Panc1 (cell line): ENCODE measurements around the gene CASP3. TPM values are rescaled to one million over a fixed set of nuclear protein-coding genes. Genes with fewer than 3 reads are reported as not detected.

Source experiments
- ATAC-seq: fragments of 200-7000 bp; cut with Tn5 transposase; 2 replicates; pipeline ENCODE4 v1.9.1; 2020; ENCODE audit warnings: mild to moderate bottlenecking, moderate library complexity
- BruUV-seq: library from RNA; stranded (reverse); fragments of 400-500 nt; replicated peaks from 2 replicates; lab custom pipeline; 2021; lab: Mats Ljungman, UMichigan
- CTCF ChIA-PET: fragments of 300-600 bp; sonication (Branson Sonifier 250); formaldehyde crosslinking; loops from one replicate; lab custom pipeline; 2022; ENCODE audit warnings: antibody characterized with exemption; lab: Charles Lee
- POLR2A ChIA-PET: fragments of 300-600 bp; sonication (Branson Sonifier 250); formaldehyde crosslinking; loops from one replicate; lab custom pipeline; 2022; ENCODE audit warnings: antibody characterized with exemption; lab: Charles Lee
- DNase-seq: peaks from one replicate; pipeline ENCODE4 v3.0.0-alpha.2; 2010; ENCODE audit warnings: low read depth, low spot score
- H3K27ac ChIP-seq: 2 replicates; pipeline ENCODE4 v1.5.1; 2011; ENCODE audit warnings: mild to moderate bottlenecking, low read length, inconsistent platforms
- H3K27me3 ChIP-seq: fragments of 200-500 bp; sonication (Bioruptor generic); 2 replicates; pipeline ENCODE4 v1.6.0; 2014; ENCODE audit warnings: low read length, inconsistent platforms; ENCODE audit not compliant: control insufficient read depth, insufficient read depth
- H3K36me3 ChIP-seq: fragments of 200-500 bp; sonication (Bioruptor generic); 2 replicates; pipeline ENCODE4 v1.5.1; 2014; ENCODE audit warnings: inconsistent platforms, mild to moderate bottlenecking, low read length, moderate library complexity; ENCODE audit not compliant: control insufficient read depth, insufficient read depth
- H3K4me1 ChIP-seq: 2 replicates; pipeline ENCODE4 v1.5.1; 2011; ENCODE audit warnings: inconsistent platforms, mild to moderate bottlenecking, low read length, moderate library complexity; ENCODE audit not compliant: control insufficient read depth, insufficient read depth
- H3K4me3 ChIP-seq, 2 experiments: 2 replicates each; pipeline ENCODE4 v1.5.1; 2011 to 2012; ENCODE audit warnings: low read depth in 2 of 2, low read length in 2 of 2, mild to moderate bottlenecking in 2 of 2, inconsistent platforms in 1 of 2, moderate library complexity in 1 of 2
- H3K9me3 ChIP-seq: fragments of 200-500 bp; sonication (Bioruptor generic); 2 replicates; pipeline ENCODE4 v1.5.1; 2014; ENCODE audit warnings: low read depth, mild to moderate bottlenecking, inconsistent platforms, low read length, moderate library complexity; ENCODE audit not compliant: control insufficient read depth, insufficient read depth
- CTCF ChIP-seq: fragments of 450-650 bp; IDR thresholded peaks from 2 replicates; pipeline ENCODE4 v1.5.1; 2017; ENCODE audit warnings: mild to moderate bottlenecking
- POLR2AphosphoS5 ChIP-seq: IDR thresholded peaks from 2 replicates; pipeline ENCODE4 v1.6.1; 2012; ENCODE audit warnings: mild to moderate bottlenecking, low read depth, low read length, moderate library complexity
- SIN3A ChIP-seq: IDR thresholded peaks from 2 replicates; pipeline ENCODE4 v1.6.1; 2012; ENCODE audit warnings: low read depth, mild to moderate bottlenecking, low read length, moderate library complexity, borderline replicate concordance; ENCODE audit not compliant: insufficient read depth
- TCF7L2 ChIP-seq: IDR thresholded peaks from 2 replicates; pipeline ENCODE4 v1.6.1; 2011; ENCODE audit warnings: mild to moderate bottlenecking, low read depth, low read length, inconsistent platforms
- in situ Hi-C: cut with HindIII; loops from 2 replicates; pipeline ENCODE4 v1.10.0; 2016; ENCODE audit warnings: low sequenced_read_pairs, low pct_unique_long_range_greater_than_20kb
- intact Hi-C: fragments of 100-400 bp; cut with micrococcal nuclease; formaldehyde crosslinking; loops from one replicate; pipeline ENCODE4 v1.10.0; 2022; ENCODE audit not compliant: unreplicated experiment
- total RNA-seq: library from RNA; stranded (reverse); gene quantifications from one replicate; pipeline ENCODE4 v1.2.1, GENCODE V29; 2021; ENCODE audit not compliant: unreplicated experiment

Gene CASP3
- total RNA-seq, 1 experiment from 2014 or later: 24.3 TPM

GRCh38 chr4:184587221-184587620 lies 62.0 kb downstream of the CASP3 start:
- intact Hi-C loops (no loop called here), in situ Hi-C loops (no loop called here)
- Histone ChIP-seq H3K9me3 (no peaks in the 10 kb centered on the region), H3K4me3 (no peak overlapping the region), H3K27ac (no peak overlapping the region), H3K27me3 (no peaks in the 10 kb centered on the region), H3K4me1 (no peaks in the 10 kb centered on the region), H3K36me3 (no peaks in the 10 kb centered on the region)
- no TSS peak for BruUV-seq
- ChIA-PET CTCF (no interaction called here), POLR2A (interaction anchor here (0.6 kb wide), 1 partner anchor 10 kb away, joined by 5 read pairs; no protein-coding TSS in a partner anchor)
- DNase-seq (no peak), ATAC-seq (no peak)
- no peak for TF ChIP-seq CTCF

- Histone ChIP-seq H3K4me1 (no peaks in the 10 kb centered on the region), H3K4me3 (no peak overlapping the region), H3K36me3 (no peaks in the 10 kb centered on the region), H3K27me3 (no peaks in the 10 kb centered on the region), H3K9me3 (no peaks in the 10 kb centered on the region), H3K27ac (no peak overlapping the region)
- no peak for DNase-seq
- no TSS peak for BruUV-seq
- intact Hi-C loops (no loop called here), in situ Hi-C loops (no loop called here)
- ChIA-PET POLR2A (no interaction called here), CTCF (no interaction called here)
- ATAC-seq: no peak
- TF ChIP-seq TCF7L2 (no peak), SIN3A (no peak), POLR2AphosphoS5 (no peak)
Measured at GRCh38 chr4:184583738-184584502, 65.3 kb downstream of the CASP3 start.

Other genes with a start within 250 kb of the CASP3 start
- 16.2 TPM for gene IRF2, start 174.9 kb downstream of the CASP3 start, total RNA-seq
- gene PRIMPOL, start 291 bp upstream of the CASP3 start, total RNA-seq: 11.7 TPM
- 16.6 TPM for gene CENPU, start 84.6 kb upstream of the CASP3 start, total RNA-seq
- 15.4 TPM for gene ACSL1, start 176.5 kb upstream of the CASP3 start, total RNA-seq